Type B pancreatic cell (in vitro differentiated cells): ENCODE results near the gene CDC23. TPM values are rescaled to one million over a fixed set of nuclear protein-coding genes. Genes with fewer than 3 reads are reported as not detected.

Experiments used
- DNase-seq: peaks from one replicate; pipeline ENCODE4 v3.0.0; 2021; ENCODE audit warnings: mixed read lengths; ENCODE audit not compliant: unreplicated experiment; ENCODE audit errors: extremely low spot score
- H3K27ac Mint-ChIP-seq: 2 replicates; pipeline ENCODE4 v1.8.0; 2021; ENCODE audit warnings: mild to moderate bottlenecking, mixed read lengths
- H3K27me3 Mint-ChIP-seq: 2 replicates; pipeline ENCODE4 v1.8.0; 2021; ENCODE audit warnings: mixed read lengths
- H3K36me3 Mint-ChIP-seq: 2 replicates; pipeline ENCODE4 v1.8.0; 2021; ENCODE audit warnings: mixed read lengths
- H3K4me1 Mint-ChIP-seq: one replicate; pipeline ENCODE4 v1.8.0; 2021; ENCODE audit warnings: mixed read lengths; ENCODE audit not compliant: unreplicated experiment
- H3K4me3 Mint-ChIP-seq: 2 replicates; pipeline ENCODE4 v1.8.0; 2021; ENCODE audit warnings: mild to moderate bottlenecking, mixed read lengths
- H3K9me3 Mint-ChIP-seq: 2 replicates; pipeline ENCODE4 v1.8.0; 2021; ENCODE audit warnings: mixed read lengths
- CTCF ChIP-seq: fragments of 200-600 bp; sonication (generic); conservative IDR thresholded peaks from 2 replicates; pipeline ENCODE4 v1.5.0; 2021; ENCODE audit warnings: antibody characterized with exemption, mild to moderate bottlenecking
- total RNA-seq: library from RNA; stranded (reverse); gene quantifications from 2 replicates; pipeline ENCODE4 v1.2.1, GENCODE V29; 2021; ENCODE audit warnings: low replicate concordance

Gene CDC23
- total RNA-seq, 1 donor from 2014 or later, result 41.6 TPM

- no peaks in the 10 kb centered on the region for H3K27me3 Mint-ChIP-seq
- H3K4me3 Mint-ChIP-seq, result no peak overlapping the region
- H3K36me3 Mint-ChIP-seq, result peaks cover 5% of the 10 kb centered on the region
- TF ChIP-seq CTCF, result peak; percentile 77
- no peak for DNase-seq
- no peaks in the 10 kb centered on the region for H3K9me3 Mint-ChIP-seq
- no peak overlapping the region for H3K27ac Mint-ChIP-seq
- peaks cover 13% of the 10 kb centered on the region for H3K4me1 Mint-ChIP-seq
These were observed 32.8 kb downstream of the CDC23 start for GRCh38 chr5:138180183-138180782.

- H3K4me1 Mint-ChIP-seq, result peaks cover 13% of the 10 kb centered on the region
- DNase-seq, result no peak
- H3K27me3 Mint-ChIP-seq, result no peaks in the 10 kb centered on the region
- H3K4me3 Mint-ChIP-seq, result no peak overlapping the region
- H3K9me3 Mint-ChIP-seq, result no peaks in the 10 kb centered on the region
- peaks cover 8% of the 10 kb centered on the region for H3K36me3 Mint-ChIP-seq
- no peak overlapping the region for H3K27ac Mint-ChIP-seq
- TF ChIP-seq CTCF, result no peak
These were observed 33.8 kb downstream of the CDC23 start for GRCh38 chr5:138179277-138179857.

- TF ChIP-seq CTCF, result no peak
These were observed 34.4 kb downstream of the CDC23 start, which contains the start of the genes BRD8 and KIF20A for GRCh38 chr5:138178516-138179276. TSS of gene BRD8 (minus strand) at chr5:138178630. CDS start at chr5:138178614, 16 bp downstream. TSS of gene KIF20A (plus strand) at chr5:138179112. CDS start at chr5:138179681, 569 bp downstream.

DNA sequence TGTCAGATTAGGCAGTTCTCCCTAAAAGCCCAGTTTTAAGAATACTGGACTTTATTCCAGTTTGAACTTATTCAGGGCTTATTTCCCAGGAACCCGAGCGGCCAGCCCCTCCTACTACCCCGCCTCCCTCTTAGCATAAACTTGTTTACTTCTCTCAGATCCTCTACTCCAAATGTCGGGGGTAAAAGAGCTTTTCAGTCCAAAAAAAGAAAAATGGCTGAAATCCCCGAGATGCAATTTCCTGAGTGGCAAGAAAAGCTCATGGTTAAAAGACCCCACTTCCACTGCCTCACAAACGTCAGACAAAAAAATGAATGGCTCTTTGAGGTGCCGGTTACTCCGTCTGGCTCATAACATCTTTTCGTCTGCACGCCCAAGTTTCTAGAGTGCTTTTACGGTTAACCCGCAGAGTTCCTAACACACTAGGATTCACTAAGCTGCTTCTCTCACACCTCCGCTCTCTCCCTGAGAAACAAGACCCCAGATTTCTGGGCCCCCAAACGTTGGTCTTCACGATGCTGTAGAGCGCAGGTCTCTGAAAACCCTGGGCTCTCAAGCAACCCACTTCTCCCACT lies 35.1 kb downstream of the CDC23 start:
- Mint-ChIP-seq H3K27me3 (no peaks in the 10 kb centered on the region), H3K9me3 (no peaks in the 10 kb centered on the region), H3K4me1 (peaks cover 13% of the 10 kb centered on the region), H3K36me3 (peaks cover 13% of the 10 kb centered on the region), H3K4me3 (no peak overlapping the region), H3K27ac (no peak overlapping the region)
- DNase-seq, result no peak
- TF ChIP-seq CTCF, result no peak

More at GRCh38 chr5:138178516-138179276, 34.4 kb downstream of the CDC23 start, which contains the start of the genes BRD8 and KIF20A:
- peak; percentile 90 for DNase-seq
- Mint-ChIP-seq H3K4me1 (peaks cover 13% of the 10 kb centered on the region), H3K27me3 (no peaks in the 10 kb centered on the region), H3K4me3 (no peak within 1 kb of the TSS), H3K27ac (no peak within 1 kb of the TSS), H3K9me3 (no peaks in the 10 kb centered on the region), H3K36me3 (peaks cover 9% of the 10 kb centered on the region)

GRCh38 chr5:138170299-138170698 lies 42.8 kb downstream of the CDC23 start:
- no peaks in the 10 kb centered on the region for H3K4me1 Mint-ChIP-seq
- H3K9me3 Mint-ChIP-seq, result no peaks in the 10 kb centered on the region
- no peaks in the 10 kb centered on the region for H3K27me3 Mint-ChIP-seq
- no peak overlapping the region for H3K4me3 Mint-ChIP-seq
- H3K36me3 Mint-ChIP-seq, result peaks cover 36% of the 10 kb centered on the region
- TF ChIP-seq CTCF, result no peak
- no peak for DNase-seq
- H3K27ac Mint-ChIP-seq, result no peak overlapping the region
